Mucosa of descending colon (tissue), 3 donors: Measurements from ENCODE around the gene RBM38. TPM values are rescaled to one million over a fixed set of nuclear protein-coding genes. Genes with fewer than 3 reads are reported as not detected.

ENCODE experiments used
- ATAC-seq: fragments of 200-7000 bp; cut with Tn5 transposase; one replicate; pipeline ENCODE4 v1.9.1; 2020; ENCODE audit warnings: mild to moderate bottlenecking, moderate library complexity
- DNase-seq, 3 donors: peaks; one replicate each; pipeline ENCODE4 v3.0.0-alpha.2; 2020
- H3K36me3 ChIP-seq: fragments of 200-600 bp; one replicate; pipeline ENCODE4 v1.8.0; 2021; ENCODE audit warnings: low read depth, mild to moderate bottlenecking
- H3K4me1 ChIP-seq: fragments of 200-600 bp; one replicate; pipeline ENCODE4 v1.8.0; 2021; ENCODE audit warnings: low read depth, mild to moderate bottlenecking
- H3K4me3 ChIP-seq: fragments of 200-600 bp; one replicate; pipeline ENCODE4 v1.8.0; 2021; ENCODE audit warnings: mild to moderate bottlenecking
- H3K9me3 ChIP-seq: fragments of 200-600 bp; one replicate; pipeline ENCODE4 v1.8.0; 2021; ENCODE audit warnings: mild to moderate bottlenecking
- intact Hi-C, 2 donors: fragments of 100-400 bp; cut with DNase I in 1 of 2; cut with micrococcal nuclease in 1 of 2; formaldehyde crosslinking; loops; one replicate each; pipeline versions ENCODE4 v1.11.0 to v1.11.1; 2022; cut with DNase I, micrococcal nuclease
- total RNA-seq, 3 donors: library from RNA; stranded (reverse); fragmentation: NEBNext Ultra II Directional in 2 of 3; extraction: Animal tissue kit (Norgen Biotek cat#: 25700) in 2 of 3; gene quantifications; one replicate each; pipeline versions ENCODE4 v1.2.1 to v1.2.4, GENCODE V29; 2021 to 2023
- TF ChIP-seq, protein P1 (sequence below): fragments of 200-600 bp; IDR thresholded peaks from one replicate; pipeline ENCODE4 v1.8.0; 2022; ENCODE audit warnings: antibody characterized with exemption, mild to moderate bottlenecking
- donor health status: DM: no; HTN: no; CAD: no; lungs with moderate emphysema.
- donor health status: DM: no; HTN: no; CAD: no.
- donor health status: DM: no; HTN: yes; CAD: no.

The RBM38 gene
- total RNA-seq, 3 donors from 2014 or later, result 29.5 to 85.5 (median 36.8) TPM

DNA sequence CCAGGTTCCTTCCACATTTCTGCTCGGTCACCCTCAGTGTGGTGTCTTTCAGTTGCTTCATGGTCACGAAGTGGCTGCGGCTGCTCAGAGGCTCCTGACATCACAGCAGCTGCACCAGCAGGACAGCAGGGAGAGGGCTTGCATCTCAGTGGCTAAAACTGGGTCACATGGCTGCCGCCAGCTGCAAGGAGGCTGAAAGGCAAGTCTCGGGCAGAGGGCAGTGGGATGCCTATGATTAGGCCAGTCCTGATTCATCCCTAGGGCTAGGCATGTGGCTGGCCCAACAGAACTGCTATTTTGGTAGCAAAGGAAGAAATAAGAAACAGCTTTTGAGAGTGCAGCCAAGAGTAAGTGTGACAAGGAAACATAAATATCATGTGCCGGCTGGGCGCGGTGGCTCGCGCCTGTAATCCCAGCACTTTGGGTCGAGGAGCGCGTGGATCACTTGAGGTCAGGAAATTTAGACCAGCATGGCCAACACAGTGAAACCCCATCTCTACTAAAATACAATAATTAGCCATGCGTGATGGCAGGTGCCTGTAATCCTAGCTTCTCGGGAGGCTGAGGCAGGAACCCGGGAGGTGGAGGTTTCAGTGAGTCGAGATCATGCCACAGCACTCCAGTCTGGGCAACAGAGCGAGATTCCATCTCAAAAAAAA is 46.6 kb downstream of the RBM38 start:
- Histone ChIP-seq H3K36me3 (no peaks in the 10 kb centered on the region), H3K4me3 (no peak overlapping the region), H3K9me3 (no peaks in the 10 kb centered on the region), H3K4me1 (peaks cover 14% of the 10 kb centered on the region)
- DNase-seq (peak in 1 of 3 donors; percentile 34), ATAC-seq (no peak)
- TF ChIP-seq, protein P1, sequence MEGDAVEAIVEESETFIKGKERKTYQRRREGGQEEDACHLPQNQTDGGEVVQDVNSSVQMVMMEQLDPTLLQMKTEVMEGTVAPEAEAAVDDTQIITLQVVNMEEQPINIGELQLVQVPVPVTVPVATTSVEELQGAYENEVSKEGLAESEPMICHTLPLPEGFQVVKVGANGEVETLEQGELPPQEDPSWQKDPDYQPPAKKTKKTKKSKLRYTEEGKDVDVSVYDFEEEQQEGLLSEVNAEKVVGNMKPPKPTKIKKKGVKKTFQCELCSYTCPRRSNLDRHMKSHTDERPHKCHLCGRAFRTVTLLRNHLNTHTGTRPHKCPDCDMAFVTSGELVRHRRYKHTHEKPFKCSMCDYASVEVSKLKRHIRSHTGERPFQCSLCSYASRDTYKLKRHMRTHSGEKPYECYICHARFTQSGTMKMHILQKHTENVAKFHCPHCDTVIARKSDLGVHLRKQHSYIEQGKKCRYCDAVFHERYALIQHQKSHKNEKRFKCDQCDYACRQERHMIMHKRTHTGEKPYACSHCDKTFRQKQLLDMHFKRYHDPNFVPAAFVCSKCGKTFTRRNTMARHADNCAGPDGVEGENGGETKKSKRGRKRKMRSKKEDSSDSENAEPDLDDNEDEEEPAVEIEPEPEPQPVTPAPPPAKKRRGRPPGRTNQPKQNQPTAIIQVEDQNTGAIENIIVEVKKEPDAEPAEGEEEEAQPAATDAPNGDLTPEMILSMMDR, result no peak
- intact Hi-C loops, result no loop called here

- ATAC-seq (no peak), DNase-seq (no peak)
- intact Hi-C loops, result no loop called here
- Histone ChIP-seq H3K4me1 (peaks cover 7% of the 10 kb centered on the region), H3K36me3 (no peaks in the 10 kb centered on the region), H3K4me3 (no peak overlapping the region), H3K9me3 (no peaks in the 10 kb centered on the region)
- TF ChIP-seq, protein P1, result no peak
These were observed 47.4 kb downstream of the RBM38 start for GRCh38 chr20:57438552-57438951.

- DNase-seq (peak; percentile 68 to 82 (median 77)), ATAC-seq (peak; percentile 73)
- Histone ChIP-seq H3K9me3 (no peaks in the 10 kb centered on the region), H3K4me3 (no peak overlapping the region), H3K36me3 (no peaks in the 10 kb centered on the region), H3K4me1 (peaks cover 6% of the 10 kb centered on the region)
- TF ChIP-seq, protein P1, result no peak
- intact Hi-C loops, result no loop called here
These were observed 48.2 kb downstream of the RBM38 start for GRCh38 chr20:57439432-57439831.

DNA sequence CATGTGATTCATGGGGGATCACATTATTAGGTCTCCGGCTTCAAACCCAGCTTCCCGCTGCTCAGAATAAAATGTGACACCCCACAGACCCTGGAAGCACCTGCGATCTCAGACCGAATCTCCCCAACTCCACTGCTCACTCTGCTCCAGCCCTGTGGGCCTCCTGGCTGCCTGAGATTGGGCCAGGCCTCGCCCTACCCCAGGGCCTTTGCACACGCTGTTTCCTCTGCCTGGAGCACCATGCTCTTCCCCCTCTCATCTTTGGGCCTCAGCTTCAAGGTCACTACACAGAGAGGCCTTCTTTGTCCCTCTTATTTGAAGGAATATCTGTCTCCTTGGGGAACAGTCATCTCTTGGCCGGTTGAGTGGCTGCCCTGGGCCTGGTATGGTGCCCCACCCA is 48.8 kb downstream of the RBM38 start:
- H3K4me1 ChIP-seq, result peaks cover 6% of the 10 kb centered on the region
- DNase-seq (no peak), ATAC-seq (no peak)
- no peaks in the 10 kb centered on the region for H3K36me3 ChIP-seq
- H3K4me3 ChIP-seq, result no peak overlapping the region
- intact Hi-C loops, result no loop called here
- no peaks in the 10 kb centered on the region for H3K9me3 ChIP-seq
- TF ChIP-seq, protein P1, result no peak

DNA sequence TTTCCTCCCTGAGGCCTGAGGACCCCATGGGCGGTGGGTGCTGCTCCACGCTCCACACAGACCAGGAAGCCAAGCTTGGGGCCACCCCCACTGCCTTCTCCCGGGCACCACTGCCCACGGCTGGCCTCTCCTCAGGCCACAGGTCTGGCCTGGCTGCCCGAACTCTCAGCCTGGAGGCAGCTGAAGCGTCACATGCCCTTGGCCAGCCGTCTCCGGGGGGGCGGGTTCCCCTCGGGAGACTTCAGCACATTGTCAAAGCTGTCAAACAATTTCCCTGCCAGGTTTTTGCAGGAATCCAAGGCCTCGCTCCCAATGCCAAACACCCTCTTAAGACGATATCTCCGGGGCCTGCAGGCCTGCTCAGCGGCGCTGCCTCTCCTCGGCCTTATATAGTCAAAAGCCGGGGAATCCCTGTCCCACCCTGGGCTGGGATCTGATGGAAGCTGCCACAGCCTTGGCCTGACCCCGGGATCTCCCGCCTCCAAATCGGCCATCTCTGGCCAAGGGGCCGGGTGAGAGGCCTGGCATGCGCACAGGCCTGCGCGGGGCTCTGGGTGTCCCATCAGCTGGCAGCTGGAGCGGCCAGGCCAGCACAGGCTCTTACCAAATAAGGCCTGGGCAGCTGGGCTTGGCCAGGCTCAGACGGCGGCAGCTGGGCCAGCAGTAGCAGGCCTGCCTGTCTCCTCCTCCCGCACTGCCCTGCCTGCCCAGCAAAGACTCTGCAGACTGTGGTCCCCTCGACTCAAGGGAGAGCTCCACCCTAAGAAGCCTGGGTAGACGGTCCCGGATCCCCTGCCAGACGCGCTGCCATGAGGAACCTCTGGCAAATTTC is 49.7 kb downstream of the RBM38 start:
- intact Hi-C loops, result no loop called here
- Histone ChIP-seq H3K4me1 (peaks cover 3% of the 10 kb centered on the region), H3K36me3 (no peaks in the 10 kb centered on the region), H3K4me3 (no peak overlapping the region), H3K9me3 (no peaks in the 10 kb centered on the region)
- ATAC-seq (peak; percentile 60), DNase-seq (peak; percentile 42 to 82 (median 66))
- TF ChIP-seq, protein P1, result no peak
